ENCODE results near the gene LSAMP.

DNA sequence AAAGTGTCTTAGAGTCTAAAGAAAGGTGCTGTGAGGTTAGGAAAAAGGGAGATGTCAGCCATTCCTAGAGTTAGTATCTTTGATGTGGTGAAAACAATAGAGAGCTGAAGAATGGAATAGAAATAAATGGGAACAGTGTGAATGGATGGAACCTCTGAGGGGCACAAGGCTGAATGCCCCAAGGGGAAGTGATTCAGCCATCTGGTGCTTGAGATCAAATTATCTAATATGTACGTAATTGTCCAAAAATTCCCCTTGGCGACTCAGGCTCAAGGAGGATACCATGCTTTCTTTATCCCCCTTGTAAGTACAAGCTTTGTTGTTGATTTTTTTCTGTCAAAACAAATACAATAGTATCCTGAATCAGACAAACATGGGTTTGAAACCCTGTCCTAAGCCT lies 361.6 kb downstream of the LSAMP start:
- TF ChIP-seq, protein P1, sequence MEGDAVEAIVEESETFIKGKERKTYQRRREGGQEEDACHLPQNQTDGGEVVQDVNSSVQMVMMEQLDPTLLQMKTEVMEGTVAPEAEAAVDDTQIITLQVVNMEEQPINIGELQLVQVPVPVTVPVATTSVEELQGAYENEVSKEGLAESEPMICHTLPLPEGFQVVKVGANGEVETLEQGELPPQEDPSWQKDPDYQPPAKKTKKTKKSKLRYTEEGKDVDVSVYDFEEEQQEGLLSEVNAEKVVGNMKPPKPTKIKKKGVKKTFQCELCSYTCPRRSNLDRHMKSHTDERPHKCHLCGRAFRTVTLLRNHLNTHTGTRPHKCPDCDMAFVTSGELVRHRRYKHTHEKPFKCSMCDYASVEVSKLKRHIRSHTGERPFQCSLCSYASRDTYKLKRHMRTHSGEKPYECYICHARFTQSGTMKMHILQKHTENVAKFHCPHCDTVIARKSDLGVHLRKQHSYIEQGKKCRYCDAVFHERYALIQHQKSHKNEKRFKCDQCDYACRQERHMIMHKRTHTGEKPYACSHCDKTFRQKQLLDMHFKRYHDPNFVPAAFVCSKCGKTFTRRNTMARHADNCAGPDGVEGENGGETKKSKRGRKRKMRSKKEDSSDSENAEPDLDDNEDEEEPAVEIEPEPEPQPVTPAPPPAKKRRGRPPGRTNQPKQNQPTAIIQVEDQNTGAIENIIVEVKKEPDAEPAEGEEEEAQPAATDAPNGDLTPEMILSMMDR (IDR thresholded peaks at IDR 0.05), result no peak
- no peak for TF ChIP-seq POLR2A (IDR thresholded peaks at IDR 0.05)
